Neural cell (in vitro differentiated cells): ENCODE results near the gene AZIN2. TPM values are rescaled to one million over a fixed set of nuclear protein-coding genes. Genes with fewer than 3 reads are reported as not detected.

ENCODE experiments used
- H2AFZ ChIP-seq: fragments of 200-600, 300-800 bp; sonication (generic), shearing (Covaris generic); 2 replicates; pipeline ENCODE4 v1.6.0; 2014; ENCODE audit warnings: low read depth, mild to moderate bottlenecking, antibody characterized with exemption, low read length, moderate library complexity
- H3F3A ChIP-seq: fragments of 200-600 bp; shearing (Covaris generic); 2 replicates; pipeline ENCODE4 v1.6.1; 2016; ENCODE audit warnings: mild to moderate bottlenecking, moderate library complexity, mixed read lengths, antibody characterized with exemption, low read length; ENCODE audit not compliant: insufficient read depth, poor library complexity, severe bottlenecking
- H3K27ac ChIP-seq: fragments of 200-600, 300-800 bp; sonication (generic), shearing (Covaris generic); 2 replicates; pipeline ENCODE4 v1.5.1; 2014; ENCODE audit warnings: mild to moderate bottlenecking, low read length, moderate library complexity
- H3K27me3 ChIP-seq: fragments of 300-800, 200-600 bp; sonication (generic), shearing (Covaris generic); 2 replicates; pipeline ENCODE4 v1.6.0; 2014; ENCODE audit warnings: mild to moderate bottlenecking, low read depth, low read length, moderate library complexity; ENCODE audit not compliant: insufficient read depth
- H3K36me3 ChIP-seq: fragments of 300-800, 200-600 bp; sonication (generic), shearing (Covaris generic); 2 replicates; pipeline ENCODE4 v1.5.1; 2014; ENCODE audit warnings: mild to moderate bottlenecking, antibody characterized with exemption, low read length, moderate library complexity; ENCODE audit not compliant: insufficient read depth
- H3K4me2 ChIP-seq: fragments of 300-800, 200-600 bp; sonication (generic), shearing (Covaris generic); 2 replicates; pipeline ENCODE4 v1.6.0; 2014; ENCODE audit warnings: mild to moderate bottlenecking, low read length
- H3K4me3 ChIP-seq: fragments of 300-800, 200-600 bp; sonication (generic), shearing (Covaris generic); 2 replicates; pipeline ENCODE4 v1.5.1; 2014; ENCODE audit warnings: mild to moderate bottlenecking, low read length, moderate library complexity
- H3K79me2 ChIP-seq: fragments of 200-600 bp; shearing (Covaris generic); replicated peaks from 2 replicates; pipeline ENCODE4 v1.6.0; 2014; ENCODE audit warnings: mild to moderate bottlenecking, low read length, moderate library complexity; ENCODE audit not compliant: insufficient read depth
- H3K9ac ChIP-seq: fragments of 300-800, 200-600 bp; sonication (generic), shearing (Covaris generic); 2 replicates; pipeline ENCODE4 v1.6.1; 2016; ENCODE audit warnings: mild to moderate bottlenecking, low read length, mixed read lengths
- H3K9me2 ChIP-seq: fragments of 200-600 bp; shearing (Covaris generic); 2 replicates; pipeline ENCODE4 v1.6.1; 2016; ENCODE audit warnings: mild to moderate bottlenecking, low read length, mixed read lengths; ENCODE audit not compliant: insufficient read depth
- H3K9me3 ChIP-seq: fragments of 200-600, 300-800 bp; sonication (generic), shearing (Covaris generic); 2 replicates; pipeline ENCODE4 v1.6.1; 2016; ENCODE audit warnings: mild to moderate bottlenecking, mixed run types, low read length, moderate library complexity, mixed read lengths
- H4K20me1 ChIP-seq: fragments of 200-600 bp; shearing (Covaris generic); 2 replicates; pipeline ENCODE4 v1.6.1; 2016; ENCODE audit warnings: mild to moderate bottlenecking, mixed run types; ENCODE audit not compliant: insufficient read depth
- CTCF ChIP-seq: fragments of 450-650 bp; IDR thresholded peaks from 2 replicates; pipeline ENCODE4 v1.5.1; 2014; ENCODE audit warnings: antibody characterized with exemption, mild to moderate bottlenecking, moderate library complexity; ENCODE audit not compliant: poor library complexity, severe bottlenecking
- EP300 ChIP-seq: fragments of 450-650 bp; conservative IDR thresholded peaks from 2 replicates; pipeline ENCODE4 v1.6.1; 2014; ENCODE audit warnings: antibody characterized with exemption, mild to moderate bottlenecking, moderate library complexity; ENCODE audit not compliant: poor library complexity, severe bottlenecking
- EZH2 ChIP-seq: fragments of 200-600, 300-800 bp; shearing (Covaris generic), sonication (generic); IDR thresholded peaks from 2 replicates; pipeline ENCODE4 v1.6.1; 2014; ENCODE audit warnings: antibody characterized with exemption, low read length, borderline replicate concordance, mild to moderate bottlenecking; ENCODE audit not compliant: insufficient read depth, poor library complexity, severe bottlenecking
- MXI1 ChIP-seq: fragments of 450-650 bp; conservative IDR thresholded peaks from 2 replicates; pipeline ENCODE4 v1.6.1; 2014; ENCODE audit warnings: antibody characterized with exemption, mild to moderate bottlenecking; ENCODE audit not compliant: poor library complexity, severe bottlenecking
- POLR2AphosphoS5 ChIP-seq: IDR thresholded peaks from 2 replicates; pipeline ENCODE4 v1.6.1; 2012
- RAD21 ChIP-seq: fragments of 450-650 bp; conservative IDR thresholded peaks from 2 replicates; pipeline ENCODE4 v1.6.1; 2014; ENCODE audit warnings: antibody characterized with exemption, mild to moderate bottlenecking, moderate library complexity
- SMC3 ChIP-seq: fragments of 450-650 bp; conservative IDR thresholded peaks from 2 replicates; pipeline ENCODE4 v1.6.1; 2014; ENCODE audit warnings: antibody characterized with exemption, mild to moderate bottlenecking, moderate library complexity; ENCODE audit not compliant: poor library complexity
- TAF1 ChIP-seq: IDR thresholded peaks from 2 replicates; pipeline ENCODE4 v1.6.1; 2012; ENCODE audit warnings: low read depth
- polyA plus RNA-seq: library from polyadenylated mRNA; depleted of rRNA; stranded (reverse); fragments of >200 nt; gene quantifications from 2 replicates; pipeline ENCODE4 v1.2.3, GENCODE V29; 2014
- TF ChIP-seq, protein P1 (sequence below): IDR thresholded peaks from 2 replicates; pipeline ENCODE4 v1.6.1; 2012; ENCODE audit warnings: borderline replicate concordance

Gene AZIN2
- polyA plus RNA-seq, 1 donor from 2014 or later, result 22.7 TPM

GRCh38 chr1:33146003-33146402 lies 65.0 kb downstream of the AZIN2 start:
- Histone ChIP-seq H3K79me2 (no peaks in the 10 kb centered on the region), H3K9me2 (no peaks in the 10 kb centered on the region), H3K27me3 (no peaks in the 10 kb centered on the region), H2AFZ (no peak overlapping the region), H3F3A (no peaks in the 10 kb centered on the region), H3K36me3 (no peaks in the 10 kb centered on the region), H3K4me3 (no peak overlapping the region), H3K27ac (no peak overlapping the region), H4K20me1 (no peaks in the 10 kb centered on the region), H3K4me2 (no peak overlapping the region), H3K9me3 (no peaks in the 10 kb centered on the region), H3K9ac (no peak overlapping the region)
- TF ChIP-seq POLR2AphosphoS5 (no peak), EP300 (no peak), TAF1 (no peak), RAD21 (no peak), MXI1 (no peak), CTCF (no peak), SMC3 (no peak), EZH2 (no peak)
- TF ChIP-seq, protein P1, sequence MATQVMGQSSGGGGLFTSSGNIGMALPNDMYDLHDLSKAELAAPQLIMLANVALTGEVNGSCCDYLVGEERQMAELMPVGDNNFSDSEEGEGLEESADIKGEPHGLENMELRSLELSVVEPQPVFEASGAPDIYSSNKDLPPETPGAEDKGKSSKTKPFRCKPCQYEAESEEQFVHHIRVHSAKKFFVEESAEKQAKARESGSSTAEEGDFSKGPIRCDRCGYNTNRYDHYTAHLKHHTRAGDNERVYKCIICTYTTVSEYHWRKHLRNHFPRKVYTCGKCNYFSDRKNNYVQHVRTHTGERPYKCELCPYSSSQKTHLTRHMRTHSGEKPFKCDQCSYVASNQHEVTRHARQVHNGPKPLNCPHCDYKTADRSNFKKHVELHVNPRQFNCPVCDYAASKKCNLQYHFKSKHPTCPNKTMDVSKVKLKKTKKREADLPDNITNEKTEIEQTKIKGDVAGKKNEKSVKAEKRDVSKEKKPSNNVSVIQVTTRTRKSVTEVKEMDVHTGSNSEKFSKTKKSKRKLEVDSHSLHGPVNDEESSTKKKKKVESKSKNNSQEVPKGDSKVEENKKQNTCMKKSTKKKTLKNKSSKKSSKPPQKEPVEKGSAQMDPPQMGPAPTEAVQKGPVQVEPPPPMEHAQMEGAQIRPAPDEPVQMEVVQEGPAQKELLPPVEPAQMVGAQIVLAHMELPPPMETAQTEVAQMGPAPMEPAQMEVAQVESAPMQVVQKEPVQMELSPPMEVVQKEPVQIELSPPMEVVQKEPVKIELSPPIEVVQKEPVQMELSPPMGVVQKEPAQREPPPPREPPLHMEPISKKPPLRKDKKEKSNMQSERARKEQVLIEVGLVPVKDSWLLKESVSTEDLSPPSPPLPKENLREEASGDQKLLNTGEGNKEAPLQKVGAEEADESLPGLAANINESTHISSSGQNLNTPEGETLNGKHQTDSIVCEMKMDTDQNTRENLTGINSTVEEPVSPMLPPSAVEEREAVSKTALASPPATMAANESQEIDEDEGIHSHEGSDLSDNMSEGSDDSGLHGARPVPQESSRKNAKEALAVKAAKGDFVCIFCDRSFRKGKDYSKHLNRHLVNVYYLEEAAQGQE, result no peak

- H3K9me2 ChIP-seq, result no peaks in the 10 kb centered on the region
- no peaks in the 10 kb centered on the region for H3K79me2 ChIP-seq
- H3K27me3 ChIP-seq, result no peaks in the 10 kb centered on the region
- TF ChIP-seq SMC3, result no peak
- TF ChIP-seq, protein P1, result no peak
- no peak for TF ChIP-seq MXI1
- no peak for TF ChIP-seq POLR2AphosphoS5
- TF ChIP-seq CTCF, result no peak
- TF ChIP-seq RAD21, result no peak
- TF ChIP-seq EP300, result no peak
- no peak for TF ChIP-seq TAF1
- no peak overlapping the region for H2AFZ ChIP-seq
- no peak overlapping the region for H3K4me3 ChIP-seq
- no peak overlapping the region for H3K4me2 ChIP-seq
- H3K36me3 ChIP-seq, result no peaks in the 10 kb centered on the region
- no peaks in the 10 kb centered on the region for H3F3A ChIP-seq
- H4K20me1 ChIP-seq, result no peaks in the 10 kb centered on the region
- H3K9ac ChIP-seq, result no peak overlapping the region
- H3K27ac ChIP-seq, result no peak overlapping the region
- no peaks in the 10 kb centered on the region for H3K9me3 ChIP-seq
Observed at GRCh38 chr1:33147275-33147996, 66.5 kb downstream of the AZIN2 start.
